ENCODE results near the gene SCLY. TPM values are rescaled to one million over a fixed set of nuclear protein-coding genes. Genes with fewer than 3 reads are reported as not detected.

The SCLY gene
- total and polyA plus RNA-seq, 2 of the 13 experiments (the other 11 are each of a cell fraction or from before 2014, with no cell fraction given): 27.9 to 38.6 TPM

DNA sequence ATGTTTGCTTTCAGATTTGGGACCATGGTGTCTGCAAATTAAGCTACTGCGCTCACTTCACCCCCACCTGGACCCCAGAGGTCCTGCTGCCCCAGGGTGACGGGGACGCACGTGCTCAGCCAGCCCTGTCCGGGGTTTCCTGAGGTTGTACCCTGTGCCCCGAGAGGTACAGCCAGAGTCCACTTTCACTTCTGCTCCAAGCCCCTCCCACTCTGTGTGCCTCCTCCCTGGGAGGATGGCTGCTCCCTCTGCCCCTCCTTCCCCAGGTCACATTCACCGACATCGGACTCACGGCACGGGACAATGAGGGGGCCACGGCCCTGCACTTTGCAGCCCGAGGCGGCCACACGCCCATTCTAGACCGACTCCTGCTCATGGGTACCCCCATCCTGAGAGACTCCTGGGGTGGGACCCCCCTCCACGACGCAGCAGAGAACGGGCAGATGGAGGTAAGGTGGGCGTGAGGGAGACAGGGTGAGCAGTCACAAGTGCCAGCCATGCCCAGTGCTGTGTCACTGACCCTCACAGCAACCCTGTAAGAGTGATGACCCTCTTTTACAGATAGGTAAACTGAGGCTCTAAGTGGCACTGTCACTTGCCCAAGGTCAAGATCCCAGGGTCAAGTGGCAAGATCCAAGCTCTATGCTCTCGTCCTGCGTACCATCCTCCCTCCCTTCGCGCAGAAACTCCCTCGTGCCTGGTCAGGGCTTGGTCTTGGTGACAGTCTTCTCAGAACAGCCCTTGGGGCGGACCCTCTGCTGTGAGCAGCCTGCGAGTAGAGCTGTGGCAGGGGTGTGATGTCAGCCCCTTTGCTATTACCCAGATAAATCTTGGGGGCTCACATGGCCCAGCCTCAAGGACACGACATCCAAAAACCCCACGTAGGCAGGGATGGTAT is 47.0 kb downstream of the SCLY start (continued):
- TF ChIP-seq SRSF4 (IDR thresholded peaks at IDR 0.05; ENCODE audit: low read depth, low read length, poor library complexity, severe bottlenecking) (no peak), YEATS4 (CRISPR knock-in tag; IDR thresholded peaks at IDR 0.05; ENCODE audit: borderline replicate concordance) (peak; percentile 76), MAFF (IDR thresholded peaks at IDR 0.05; ENCODE audit: low read depth, low read length) (no peak), RFX5 (IDR thresholded peaks at IDR 0.05; ENCODE audit: low read depth, low read length) (no peak), MYNN (CRISPR knock-in tag; IDR thresholded peaks at IDR 0.05; ENCODE audit: low read depth) (peak; percentile 76; the same call in 1 of the 2 replicates), MYC (CRISPR knock-in tag; IDR thresholded peaks at IDR 0.05; ENCODE audit: borderline replicate concordance) (peak; percentile 99), KIAA2018 (CRISPR knock-in tag; IDR thresholded peaks at IDR 0.05; ENCODE audit: borderline replicate concordance) (no peak), ZSCAN9 (CRISPR knock-in tag; IDR thresholded peaks at IDR 0.05; ENCODE audit: borderline replicate concordance) (no peak), ZUFSP (CRISPR knock-in tag; IDR thresholded peaks at IDR 0.05; ENCODE audit: borderline replicate concordance) (no peak), FOXK1 (CRISPR knock-in tag; IDR thresholded peaks at IDR 0.05; ENCODE audit: borderline replicate concordance, low read depth) (0 out of 2 replicates have a peak, but pooled peaks have one; percentile 31), ZNF12 (CRISPR knock-in tag; IDR thresholded peaks at IDR 0.05) (no peak), ZNF790 (CRISPR knock-in tag; IDR thresholded peaks at IDR 0.05; ENCODE audit: borderline replicate concordance) (no peak), ZNF772 (CRISPR knock-in tag; IDR thresholded peaks at IDR 0.05) (no peak), ZNF691 (CRISPR knock-in tag; IDR thresholded peaks at IDR 0.05; ENCODE audit: borderline replicate concordance, low read depth) (no peak)
- TF ChIP-seq, protein P1, sequence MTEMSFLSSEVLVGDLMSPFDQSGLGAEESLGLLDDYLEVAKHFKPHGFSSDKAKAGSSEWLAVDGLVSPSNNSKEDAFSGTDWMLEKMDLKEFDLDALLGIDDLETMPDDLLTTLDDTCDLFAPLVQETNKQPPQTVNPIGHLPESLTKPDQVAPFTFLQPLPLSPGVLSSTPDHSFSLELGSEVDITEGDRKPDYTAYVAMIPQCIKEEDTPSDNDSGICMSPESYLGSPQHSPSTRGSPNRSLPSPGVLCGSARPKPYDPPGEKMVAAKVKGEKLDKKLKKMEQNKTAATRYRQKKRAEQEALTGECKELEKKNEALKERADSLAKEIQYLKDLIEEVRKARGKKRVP (CRISPR knock-in tag; IDR thresholded peaks at IDR 0.05): no peak
- TF ChIP-seq, protein P2, sequence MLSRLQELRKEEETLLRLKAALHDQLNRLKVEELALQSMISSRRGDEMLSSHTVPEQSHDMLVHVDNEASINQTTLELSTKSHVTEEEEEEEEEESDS (CRISPR knock-in tag; IDR thresholded peaks at IDR 0.05; ENCODE audit: borderline replicate concordance): no peak
